GM18907 (cell line): ENCODE measurements around the gene APOL4.

ENCODE experiments used
- ATAC-seq: cut with Tn5 transposase; IDR thresholded peaks from one replicate; pipeline ENCODE4 v1.9.1; 2021; ENCODE audit warnings: mild to moderate bottlenecking, moderate library complexity; ENCODE audit not compliant: unreplicated experiment

The APOL4 gene

GRCh38 chr22:36185828-36186624, 15.6 kb downstream of the APOL4 start:
- no peak for ATAC-seq

- no peak for ATAC-seq
Measured at GRCh38 chr22:36184433-36185025, 17.1 kb downstream of the APOL4 start.

- no peak for ATAC-seq
Measured at GRCh38 chr22:36183446-36183845, 18.2 kb downstream of the APOL4 start.

- ATAC-seq, result no peak
Measured at GRCh38 chr22:36182857-36183256, 18.8 kb downstream of the APOL4 start.

GRCh38 chr22:36182056-36182455, 19.6 kb downstream of the APOL4 start:
- ATAC-seq, result no peak

GRCh38 chr22:36180928-36181327, 20.7 kb downstream of the APOL4 start:
- ATAC-seq, result no peak

- ATAC-seq, result no peak
Measured at GRCh38 chr22:36180038-36180880, 21.4 kb downstream of the APOL4 start.

- no peak for ATAC-seq
Measured at GRCh38 chr22:36177160-36177559, 24.4 kb downstream of the APOL4 start.

- ATAC-seq, result no peak
Measured at GRCh38 chr22:36175892-36176291, 25.7 kb downstream of the APOL4 start.

- no peak for ATAC-seq
Measured at GRCh38 chr22:36171941-36172340, 29.7 kb downstream of the APOL4 start.

- no peak for ATAC-seq
Measured at GRCh38 chr22:36166518-36167220, 34.9 kb downstream of the APOL4 start.

GRCh38 chr22:36166086-36166485, 35.5 kb downstream of the APOL4 start:
- ATAC-seq, result no peak

GRCh38 chr22:36165141-36165540, 36.5 kb downstream of the APOL4 start:
- ATAC-seq, result no peak

- ATAC-seq, result no peak
Measured at GRCh38 chr22:36164621-36165020, 37.0 kb downstream of the APOL4 start.

GRCh38 chr22:36163497-36163896, 38.1 kb downstream of the APOL4 start:
- no peak for ATAC-seq

- peak; percentile 56 for ATAC-seq
Measured at GRCh38 chr22:36162127-36163034, 39.2 kb downstream of the APOL4 start.

- ATAC-seq, result peak; percentile 2
Measured at GRCh38 chr22:36161793-36162126, 39.8 kb downstream of the APOL4 start.

- ATAC-seq, result peak; percentile 35
Measured at GRCh38 chr22:36160499-36160942, 41.1 kb downstream of the APOL4 start, which contains the start of gene APOL3. TSS of gene APOL3 (minus strand) at chr22:36160755. CDS start at chr22:36149055, 11,700 bp downstream.

GRCh38 chr22:36156515-36157419, 44.8 kb downstream of the APOL4 start:
- ATAC-seq, result no peak
